ENCODE data around the gene RUVBL1.
"Not testable (repeated sequence)": the region's sequence is repeated elsewhere in the genome, so short reads cannot be mapped to it uniquely, and the experiment has no call there.

Gene RUVBL1

DNA sequence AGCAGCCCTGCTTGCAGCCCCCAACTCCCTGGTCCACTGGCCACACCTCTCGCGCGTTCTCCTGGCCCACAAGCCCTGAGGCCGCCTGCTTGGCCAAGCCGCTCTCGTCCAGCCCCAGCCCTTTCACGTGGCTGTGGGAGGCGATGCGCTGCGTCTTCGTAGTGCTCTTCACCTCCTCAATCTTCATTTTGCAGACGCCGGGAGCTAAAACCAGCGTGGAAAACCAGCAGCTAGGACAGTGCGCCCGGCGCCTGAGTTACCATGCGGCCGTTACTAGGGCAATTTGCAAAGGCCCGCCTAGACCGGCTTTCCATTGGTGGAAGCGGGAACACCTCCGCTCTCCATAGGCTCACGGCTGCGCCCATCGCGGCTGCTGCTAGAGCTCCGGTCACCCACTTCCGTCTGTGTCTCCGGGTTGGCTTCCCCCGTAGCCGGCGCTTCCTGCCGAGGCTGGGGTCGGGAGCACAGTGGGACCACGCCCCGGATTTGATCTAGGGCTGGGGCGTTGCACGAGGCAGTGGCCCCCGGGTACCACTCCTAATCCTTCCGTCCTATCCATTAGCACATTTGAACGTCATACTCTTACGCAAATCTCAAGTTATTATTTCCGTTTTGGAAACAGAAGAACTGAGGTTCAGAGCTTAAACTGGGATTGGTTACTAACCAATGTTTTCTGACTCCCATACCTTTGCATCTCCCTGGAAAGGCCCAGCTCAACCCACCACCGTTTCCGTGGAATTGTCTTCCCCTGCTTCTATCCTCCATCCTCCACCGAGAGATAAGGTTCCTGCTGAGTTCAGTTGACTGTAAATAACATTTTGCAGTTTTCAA is at the start of gene RUVBL1:
RUVBL1 (minus strand) TSS at position 275 of the 831 bp plus-strand sequence; CDS start at position 187, 88 bp downstream.
- DNase-seq (ENCODE audit: insufficient read length, low spot score) = peak; percentile 97
- TF ChIP-seq POLR2A (IDR thresholded peaks at IDR 0.05; ENCODE audit: low read depth, low read length) = no peak; the same call in 1 of the 2 replicates
- peak; percentile 73 for FAIRE-seq

DNA sequence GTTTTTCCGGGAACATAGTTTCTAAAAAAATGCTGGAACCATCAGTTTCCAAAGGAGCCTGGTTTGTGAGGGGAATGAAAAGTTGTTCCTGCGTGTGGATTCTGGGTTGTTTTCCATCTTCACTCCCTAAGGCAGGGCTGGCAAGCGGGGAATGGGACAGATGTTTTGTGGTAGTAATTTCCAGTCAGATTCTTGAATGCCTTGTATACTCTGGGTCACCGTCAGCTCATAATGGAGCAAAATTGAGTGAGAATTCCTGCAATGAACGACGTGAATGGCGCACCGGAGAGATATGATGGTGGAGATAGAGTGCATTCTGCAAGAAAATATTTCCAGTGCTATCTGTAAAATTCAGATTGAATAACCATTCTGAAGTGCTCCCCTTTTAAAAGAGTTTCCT is 49.6 kb upstream of the RUVBL1 start:
- DNase-seq (ENCODE audit: insufficient read length, low spot score) (no peak), FAIRE-seq (no peak)
- no peak for TF ChIP-seq POLR2A (IDR thresholded peaks at IDR 0.05; ENCODE audit: low read depth, low read length)

DNA sequence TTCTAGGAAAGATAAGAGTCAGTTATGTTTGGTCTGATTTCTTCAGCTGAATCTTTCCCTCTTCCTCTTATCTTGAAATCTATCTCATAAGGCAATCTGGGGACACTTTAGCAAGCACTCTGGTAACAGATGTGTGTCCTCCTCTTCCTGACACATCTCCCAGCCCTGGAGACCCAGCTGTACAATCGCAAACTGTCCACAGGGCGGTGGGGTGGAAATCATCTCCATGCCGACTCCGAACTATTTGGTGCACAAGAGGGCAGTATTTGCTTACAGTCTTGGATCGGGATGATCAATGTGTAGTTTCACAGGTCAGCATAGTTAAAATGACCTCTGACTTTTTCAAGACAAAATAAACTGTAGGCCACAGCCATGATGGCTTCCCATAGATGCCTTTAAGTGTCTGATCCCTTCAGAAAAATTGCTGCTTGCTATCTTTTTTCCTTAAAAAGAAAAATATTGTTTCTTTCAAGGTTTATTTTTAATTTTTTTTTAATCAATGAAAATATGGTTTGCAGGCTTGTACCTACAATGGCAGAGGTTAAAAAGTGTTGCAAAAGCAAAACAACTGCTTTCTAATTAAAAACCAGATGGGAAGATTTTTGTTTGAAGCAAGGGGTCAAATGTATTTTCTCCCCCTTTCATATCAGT is 47.4 kb upstream of the RUVBL1 start:
- FAIRE-seq = peak; percentile 70
- DNase-seq (ENCODE audit: insufficient read length, low spot score) = peak; percentile 55
- TF ChIP-seq POLR2A (IDR thresholded peaks at IDR 0.05; ENCODE audit: low read depth, low read length) = no peak

DNA sequence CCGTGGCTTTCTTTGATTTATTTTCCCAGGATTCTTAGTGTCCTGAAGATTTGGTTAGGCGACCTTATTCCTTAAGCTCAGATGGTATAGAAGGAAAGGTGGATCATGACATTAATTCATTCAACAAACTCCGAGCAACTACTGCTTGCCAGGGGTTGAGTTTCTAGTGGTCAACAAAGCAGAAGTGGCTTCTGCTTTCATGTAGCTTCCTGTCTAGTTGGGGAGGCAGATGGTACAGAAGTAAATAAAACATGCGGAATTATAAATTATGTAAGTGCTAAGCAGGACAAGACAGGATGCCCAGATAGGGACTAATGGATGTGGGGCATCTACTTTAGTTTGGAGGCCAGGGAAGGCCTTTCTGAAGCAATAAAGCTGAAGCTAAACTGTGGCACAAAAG is 45.2 kb upstream of the RUVBL1 start:
- TF ChIP-seq POLR2A (IDR thresholded peaks at IDR 0.05; ENCODE audit: low read depth, low read length) = no peak
- no peak for FAIRE-seq
- no peak for DNase-seq (ENCODE audit: insufficient read length, low spot score)

DNA sequence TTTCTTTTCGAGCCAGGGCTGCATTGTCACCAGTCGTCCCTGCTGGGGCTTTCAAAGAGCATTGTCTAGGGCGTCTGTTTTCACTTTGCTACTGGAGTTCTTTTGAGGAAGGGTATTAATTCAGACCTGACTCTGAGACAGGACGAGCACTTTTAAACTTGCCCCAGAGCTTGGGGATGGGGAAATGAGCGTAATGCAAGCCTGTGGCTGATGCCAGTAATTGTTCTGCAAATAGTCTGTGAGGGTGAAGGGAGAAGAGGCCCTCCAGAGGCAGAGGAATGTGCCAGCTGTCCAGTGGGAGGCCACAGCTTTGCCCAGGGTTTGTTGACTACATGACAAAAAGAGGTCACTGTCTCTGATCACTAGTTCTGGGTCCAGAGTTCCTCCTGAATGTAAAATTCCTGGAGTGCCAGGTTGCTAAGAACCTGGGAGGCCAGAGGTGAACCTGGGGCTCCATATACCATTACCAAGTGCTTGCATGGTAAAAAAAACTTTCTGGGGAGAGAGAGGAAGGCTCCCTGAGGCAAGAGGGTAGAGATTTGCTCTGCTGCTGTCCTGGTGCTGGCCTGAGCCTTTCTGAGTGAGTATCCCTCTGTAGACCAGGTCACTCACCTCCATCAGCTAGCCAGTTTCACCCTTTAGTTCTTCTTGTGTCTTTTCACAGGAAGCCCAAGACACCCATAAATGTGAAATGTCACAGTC is 44.5 kb upstream of the RUVBL1 start:
- DNase-seq (ENCODE audit: insufficient read length, low spot score) = no peak

DNA sequence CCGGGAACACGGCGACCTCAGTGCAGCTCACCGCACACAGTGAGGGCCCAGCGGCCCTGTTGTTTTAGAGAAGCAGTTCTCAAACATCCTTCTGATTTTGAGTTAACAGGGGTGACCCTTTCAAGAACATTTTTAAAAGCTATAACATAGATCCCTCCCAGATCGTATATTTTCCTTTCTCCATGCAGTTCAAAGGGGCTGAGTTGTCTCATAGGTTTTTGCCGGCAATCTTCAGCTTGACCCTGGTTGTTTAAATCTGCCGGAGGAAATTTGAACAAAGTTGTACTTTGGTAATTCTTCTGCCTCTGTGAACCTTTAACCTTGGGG is 44.0 kb upstream of the RUVBL1 start:
- no peak for TF ChIP-seq POLR2A (IDR thresholded peaks at IDR 0.05; ENCODE audit: low read depth, low read length)
- FAIRE-seq = no peak

More for the DNA sequence above, 44.5 kb upstream of the RUVBL1 start:
- FAIRE-seq = no peak
- TF ChIP-seq POLR2A (IDR thresholded peaks at IDR 0.05; ENCODE audit: low read depth, low read length) = no peak

DNA sequence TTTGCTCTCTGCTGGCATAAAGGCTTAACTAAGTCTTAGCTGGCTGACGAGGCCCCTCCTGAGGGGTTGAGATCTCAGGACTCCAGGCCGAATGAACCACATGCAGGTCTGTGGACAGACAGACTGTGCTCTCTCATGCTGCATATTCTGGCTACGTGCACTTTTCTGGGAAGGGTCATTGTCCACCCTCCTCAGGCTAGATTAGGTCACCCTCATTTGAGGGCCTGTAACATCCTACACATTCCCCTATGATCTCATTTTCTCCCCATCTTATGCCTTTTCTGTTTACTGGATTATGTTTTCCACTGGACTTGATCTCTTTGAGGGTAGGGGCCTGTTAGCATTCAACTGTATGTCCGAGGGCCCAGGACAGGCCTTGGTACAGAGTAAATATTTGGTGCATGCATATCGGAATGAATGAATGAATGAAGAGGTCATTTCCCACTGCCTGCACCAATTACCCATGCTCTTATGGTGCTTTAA is 43.4 kb upstream of the RUVBL1 start:
- FAIRE-seq = no peak
- TF ChIP-seq POLR2A (IDR thresholded peaks at IDR 0.05; ENCODE audit: low read depth, low read length) = no peak
- DNase-seq (ENCODE audit: insufficient read length, low spot score) = no peak

More for the DNA sequence above, 44.0 kb upstream of the RUVBL1 start:
- no peak for DNase-seq (ENCODE audit: insufficient read length, low spot score)

DNA sequence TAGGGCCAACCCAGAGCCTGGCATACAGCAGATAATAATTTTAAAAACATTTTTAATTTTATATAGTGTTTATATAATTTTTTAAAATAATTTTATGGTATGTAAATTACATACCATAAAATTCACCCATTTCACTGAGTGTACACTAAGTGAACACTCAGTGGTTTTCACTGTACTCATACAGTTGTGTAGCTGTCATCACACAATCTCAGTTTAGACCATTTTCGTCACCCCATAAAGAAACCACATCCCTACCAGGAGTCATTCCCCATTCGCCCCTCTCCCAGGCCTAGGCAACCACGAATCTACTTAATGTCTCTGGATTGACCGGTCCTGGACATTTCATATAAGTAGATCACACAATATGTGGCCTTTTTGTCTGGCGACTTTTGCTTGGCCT is 39.8 kb upstream of the RUVBL1 start:
- no peak for DNase-seq (ENCODE audit: insufficient read length, low spot score)
- no peak for FAIRE-seq
- no peak for TF ChIP-seq POLR2A (IDR thresholded peaks at IDR 0.05; ENCODE audit: low read depth, low read length)

DNA sequence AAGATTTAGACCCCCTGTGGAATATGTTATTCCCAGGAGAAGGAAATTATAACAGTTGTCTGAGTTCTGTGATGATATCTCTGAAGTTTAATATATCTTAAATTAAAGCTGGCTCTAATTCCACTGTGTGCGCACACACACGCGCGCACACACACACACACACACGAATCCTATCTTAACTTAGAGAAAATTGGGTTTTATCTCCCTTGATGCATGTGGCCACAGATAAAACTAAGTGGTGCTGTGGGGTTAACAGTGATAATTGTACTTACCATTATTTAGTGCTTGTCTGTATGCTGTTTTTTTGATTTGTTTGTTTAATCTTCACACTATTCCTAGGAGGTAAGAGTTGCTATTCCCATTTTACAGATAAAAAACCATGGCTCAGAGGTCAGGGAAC is 37.0 kb upstream of the RUVBL1 start:
- no peak for FAIRE-seq
- no peak for TF ChIP-seq POLR2A (IDR thresholded peaks at IDR 0.05; ENCODE audit: low read depth, low read length)
- DNase-seq (ENCODE audit: insufficient read length, low spot score) = no peak

DNA sequence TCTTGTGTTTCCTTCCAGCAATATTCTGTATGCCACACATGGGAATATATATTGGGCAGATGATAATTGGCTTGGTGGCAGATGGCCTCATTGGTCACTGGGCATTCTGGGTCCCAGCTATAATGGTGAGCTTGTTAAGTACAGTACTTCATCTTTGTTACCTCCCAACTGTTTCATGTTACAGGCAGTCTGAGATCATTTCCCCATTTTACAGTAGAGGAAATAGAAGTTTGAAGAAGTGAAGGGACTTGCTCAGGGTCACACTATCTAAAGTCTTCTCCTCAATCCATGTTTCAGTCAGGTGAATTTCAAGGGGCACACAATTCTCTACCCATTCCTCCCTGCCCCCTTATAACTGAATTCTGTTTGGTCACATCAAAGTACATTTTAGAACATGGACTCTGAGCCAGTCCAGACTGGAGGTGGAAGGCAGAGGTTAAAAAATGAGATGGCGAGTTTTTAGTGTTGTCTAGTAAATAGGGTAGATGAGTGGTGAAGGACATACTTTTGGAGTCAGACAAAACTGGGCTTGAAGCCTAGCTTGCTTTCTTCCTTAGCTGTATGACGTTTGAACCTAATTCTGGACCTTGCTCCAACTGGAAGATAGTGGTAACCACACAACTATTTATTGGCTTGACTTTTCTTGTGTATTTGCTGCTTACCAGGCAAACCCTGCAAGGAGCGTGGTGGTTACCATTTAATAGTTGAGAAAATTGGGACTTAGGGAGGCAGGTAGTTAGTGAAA is 32.2 kb upstream of the RUVBL1 start:
- no peak for DNase-seq (ENCODE audit: insufficient read length, low spot score)
- no peak for TF ChIP-seq POLR2A (IDR thresholded peaks at IDR 0.05; ENCODE audit: low read depth, low read length)

DNA sequence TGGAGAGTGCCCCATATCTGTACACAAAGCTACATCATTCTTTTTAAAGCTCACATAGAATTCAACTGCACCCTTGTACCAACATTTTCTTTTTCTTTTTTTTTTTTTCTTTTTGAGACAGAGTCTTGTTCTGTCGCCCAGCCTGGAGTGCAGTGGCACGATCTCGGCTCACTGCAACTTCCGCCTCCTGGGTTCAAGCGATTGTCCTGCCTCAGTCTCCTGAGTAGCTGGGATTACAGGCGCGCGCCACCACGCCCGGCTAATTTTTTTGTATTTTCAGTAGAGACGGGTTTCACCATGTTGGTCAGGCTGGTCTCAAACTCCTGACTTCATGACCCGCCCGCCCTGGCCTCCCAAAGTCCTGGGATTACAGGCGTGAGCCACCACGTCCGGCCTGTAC is 30.7 kb upstream of the RUVBL1 start:
- FAIRE-seq; DNase-seq (ENCODE audit: insufficient read length, low spot score): not testable (repeated sequence)

More for the DNA sequence above, 32.2 kb upstream of the RUVBL1 start:
- FAIRE-seq = no peak

DNA sequence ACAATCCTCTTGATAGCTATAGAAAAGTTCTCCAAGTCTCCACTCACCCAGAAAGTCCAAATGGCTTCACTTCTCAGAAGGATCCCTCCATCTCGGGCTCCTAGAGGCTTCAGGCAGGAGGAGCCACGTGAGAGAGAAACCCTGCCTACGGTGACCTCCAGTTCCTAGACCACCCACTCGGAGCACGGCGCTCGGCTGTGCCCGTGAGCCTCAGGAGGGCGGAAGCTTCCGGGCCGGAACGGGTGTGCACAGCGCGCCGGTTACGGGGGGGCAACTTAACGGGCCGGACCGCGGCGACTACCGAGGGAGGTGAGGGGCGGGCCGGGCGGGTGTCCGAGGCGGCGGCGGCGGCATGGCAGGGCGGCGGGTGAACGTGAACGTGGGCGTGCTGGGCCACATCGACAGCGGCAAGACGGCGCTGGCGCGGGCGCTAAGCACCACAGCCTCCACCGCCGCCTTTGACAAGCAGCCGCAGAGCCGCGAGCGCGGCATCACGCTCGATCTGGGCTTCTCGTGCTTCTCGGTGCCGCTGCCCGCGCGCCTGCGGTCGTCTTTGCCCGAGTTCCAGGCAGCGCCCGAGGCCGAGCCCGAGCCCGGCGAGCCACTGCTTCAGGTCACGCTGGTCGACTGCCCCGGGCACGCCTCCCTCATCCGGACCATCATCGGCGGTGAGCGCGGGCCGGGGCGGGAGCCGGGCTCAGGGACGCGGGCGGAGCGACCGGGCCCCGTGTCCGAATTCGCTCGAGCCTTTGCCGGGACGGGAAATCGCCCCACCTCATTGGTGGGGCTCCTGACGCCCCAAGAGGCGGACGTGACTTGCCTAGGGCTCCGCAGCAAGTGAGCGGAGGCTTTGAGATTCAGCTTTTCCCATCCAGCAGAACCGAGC is 29.8 kb upstream of the RUVBL1 start, which contains the start of gene EEFSEC:
EEFSEC (plus strand) TSS at position 326 of the 886 bp plus-strand sequence; CDS start at position 353, 27 bp downstream.
- DNase-seq (ENCODE audit: insufficient read length, low spot score) (peak; percentile 57), FAIRE-seq (no peak)
- TF ChIP-seq POLR2A (IDR thresholded peaks at IDR 0.05; ENCODE audit: low read depth, low read length) = peak; percentile 46
